GM12875 (cell line): ENCODE measurements around the gene LIMA1.
"Not testable (repeated sequence)": the region's sequence is repeated elsewhere in the genome, so short reads cannot be mapped to it uniquely, and the experiment has no call there.

Source experiments
- H3K4me3 ChIP-seq: one replicate; pipeline ENCODE4 v1.5.1; 2011; ENCODE audit warnings: low read depth, low read length, control low read depth
- TF ChIP-seq, protein P1 (sequence below): IDR thresholded peaks from 2 replicates; pipeline ENCODE4 v1.5.1; 2011; ENCODE audit warnings: low read depth, mild to moderate bottlenecking, control low read depth, inconsistent platforms, low read length, moderate library complexity, borderline replicate concordance; ENCODE audit not compliant: insufficient read depth

LIMA1 gene

DNA sequence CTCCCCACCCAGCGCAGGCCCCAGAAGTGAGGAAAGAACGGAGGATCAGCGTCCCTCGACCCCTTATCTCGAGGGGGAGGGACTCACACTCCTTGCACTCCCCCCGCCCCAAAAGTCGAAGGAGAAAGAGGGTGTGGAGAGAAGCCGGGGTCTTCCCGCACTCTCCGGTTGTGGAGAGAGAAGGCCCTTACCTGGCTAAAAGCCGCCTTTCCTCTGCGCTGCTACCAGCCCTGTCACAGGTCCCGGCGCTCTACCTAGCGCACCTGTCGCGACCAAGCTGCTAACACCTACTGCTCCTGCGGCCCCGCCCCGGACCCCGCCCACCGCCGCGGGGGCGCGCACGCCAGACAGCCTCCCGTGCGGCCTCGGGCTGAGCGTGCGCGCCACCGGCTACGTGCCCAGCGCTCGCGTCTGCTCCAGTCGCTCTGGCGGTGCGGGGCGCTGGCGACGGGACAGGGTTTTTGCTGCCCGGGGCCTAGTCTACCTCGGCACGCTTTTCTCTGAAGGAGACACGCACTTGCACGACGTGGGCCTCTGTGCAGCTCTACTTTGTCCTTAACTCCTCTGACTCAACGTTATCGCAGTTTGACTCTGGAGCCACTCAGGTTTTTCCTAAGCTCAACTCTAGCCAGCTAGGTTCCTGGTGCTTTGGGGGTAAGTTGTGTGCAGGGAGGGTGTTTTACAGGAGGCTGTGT lies at the start of gene LIMA1:
Gene LIMA1, minus strand, starts transcription at position 292 of the 695 bp plus-strand sequence. CDS start 34,769 bp downstream, outside the sequence.
- H3K4me3 ChIP-seq: peak within 1 kb of the TSS; percentile 80
- TF ChIP-seq, protein P1, sequence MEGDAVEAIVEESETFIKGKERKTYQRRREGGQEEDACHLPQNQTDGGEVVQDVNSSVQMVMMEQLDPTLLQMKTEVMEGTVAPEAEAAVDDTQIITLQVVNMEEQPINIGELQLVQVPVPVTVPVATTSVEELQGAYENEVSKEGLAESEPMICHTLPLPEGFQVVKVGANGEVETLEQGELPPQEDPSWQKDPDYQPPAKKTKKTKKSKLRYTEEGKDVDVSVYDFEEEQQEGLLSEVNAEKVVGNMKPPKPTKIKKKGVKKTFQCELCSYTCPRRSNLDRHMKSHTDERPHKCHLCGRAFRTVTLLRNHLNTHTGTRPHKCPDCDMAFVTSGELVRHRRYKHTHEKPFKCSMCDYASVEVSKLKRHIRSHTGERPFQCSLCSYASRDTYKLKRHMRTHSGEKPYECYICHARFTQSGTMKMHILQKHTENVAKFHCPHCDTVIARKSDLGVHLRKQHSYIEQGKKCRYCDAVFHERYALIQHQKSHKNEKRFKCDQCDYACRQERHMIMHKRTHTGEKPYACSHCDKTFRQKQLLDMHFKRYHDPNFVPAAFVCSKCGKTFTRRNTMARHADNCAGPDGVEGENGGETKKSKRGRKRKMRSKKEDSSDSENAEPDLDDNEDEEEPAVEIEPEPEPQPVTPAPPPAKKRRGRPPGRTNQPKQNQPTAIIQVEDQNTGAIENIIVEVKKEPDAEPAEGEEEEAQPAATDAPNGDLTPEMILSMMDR: no peak

DNA sequence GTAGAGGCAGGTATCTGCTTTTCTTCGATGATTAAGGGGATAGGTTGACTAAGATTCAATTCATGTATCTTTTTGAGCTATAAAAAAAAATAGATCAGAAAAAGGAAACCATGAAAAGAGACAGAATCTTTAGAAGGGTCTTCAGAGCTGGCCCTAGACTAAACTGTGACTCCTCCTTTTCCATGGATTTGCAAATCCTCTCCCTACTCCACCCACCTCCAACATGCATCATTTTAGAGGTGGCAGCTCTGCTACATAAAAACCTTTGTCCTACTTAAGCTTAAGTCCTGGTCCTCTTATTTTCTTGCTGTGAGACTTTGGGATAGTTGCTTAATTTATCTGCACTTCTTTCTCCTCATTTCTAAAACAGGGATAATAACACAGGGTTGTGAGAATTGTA lies 48.4 kb upstream of the LIMA1 start:
- TF ChIP-seq, protein P1: no peak
- no peak overlapping the region for H3K4me3 ChIP-seq

DNA sequence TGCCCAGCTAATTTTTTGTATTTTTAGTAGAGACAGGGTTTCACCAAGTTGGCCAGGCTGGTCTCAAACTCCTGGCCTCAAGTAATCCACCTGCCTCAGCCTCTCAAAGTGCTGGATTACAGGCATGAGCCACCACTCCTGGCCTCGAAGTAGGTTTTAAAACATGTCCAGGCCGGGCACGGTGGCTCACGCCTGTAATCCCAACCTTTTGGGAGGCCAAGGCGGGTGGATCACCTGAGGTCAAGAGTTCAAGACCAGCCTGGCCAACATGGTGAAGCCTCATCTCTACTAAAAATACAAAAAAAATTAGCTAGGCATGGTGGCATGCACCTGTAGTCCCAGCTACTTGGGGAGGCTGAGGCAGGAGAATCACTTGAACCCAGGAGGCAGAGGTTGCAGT lies 45.3 kb upstream of the LIMA1 start:
- H3K4me3 ChIP-seq: not testable (repeated sequence)

DNA sequence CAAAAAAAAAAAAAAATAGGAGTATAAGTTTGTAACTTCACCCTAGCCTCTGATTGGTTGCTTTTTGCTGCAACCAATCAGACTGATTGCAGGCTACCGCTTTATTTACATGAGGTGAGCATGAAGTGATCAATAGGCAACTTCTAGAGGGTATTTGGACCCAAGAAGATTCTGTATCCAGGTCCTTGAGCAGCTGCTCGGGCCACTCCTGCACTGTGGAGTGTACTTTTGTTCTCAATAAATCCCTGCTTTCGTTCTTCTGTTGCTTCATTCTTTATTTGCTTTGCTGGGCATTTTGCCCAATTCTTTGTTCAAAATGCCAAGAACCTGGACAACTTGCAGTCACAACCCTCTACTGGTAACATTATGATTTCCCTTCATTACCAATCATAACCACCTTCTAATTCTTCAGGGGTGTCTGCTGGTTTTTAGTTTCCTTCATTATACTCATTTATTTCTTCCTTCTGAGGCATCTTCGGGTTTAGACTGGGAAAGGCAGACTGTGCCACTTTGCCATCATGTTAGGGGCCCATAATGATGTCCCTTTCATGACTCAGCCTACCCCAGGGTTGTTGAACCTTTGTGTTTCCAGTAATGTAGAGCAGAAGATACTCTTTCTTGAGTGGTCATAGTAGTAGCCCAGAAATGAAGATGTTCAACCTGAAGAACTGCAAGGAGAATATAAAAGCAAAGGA lies 43.4 kb upstream of the LIMA1 start:
- TF ChIP-seq, protein P1: no peak
- H3K4me3 ChIP-seq: no peak overlapping the region

DNA sequence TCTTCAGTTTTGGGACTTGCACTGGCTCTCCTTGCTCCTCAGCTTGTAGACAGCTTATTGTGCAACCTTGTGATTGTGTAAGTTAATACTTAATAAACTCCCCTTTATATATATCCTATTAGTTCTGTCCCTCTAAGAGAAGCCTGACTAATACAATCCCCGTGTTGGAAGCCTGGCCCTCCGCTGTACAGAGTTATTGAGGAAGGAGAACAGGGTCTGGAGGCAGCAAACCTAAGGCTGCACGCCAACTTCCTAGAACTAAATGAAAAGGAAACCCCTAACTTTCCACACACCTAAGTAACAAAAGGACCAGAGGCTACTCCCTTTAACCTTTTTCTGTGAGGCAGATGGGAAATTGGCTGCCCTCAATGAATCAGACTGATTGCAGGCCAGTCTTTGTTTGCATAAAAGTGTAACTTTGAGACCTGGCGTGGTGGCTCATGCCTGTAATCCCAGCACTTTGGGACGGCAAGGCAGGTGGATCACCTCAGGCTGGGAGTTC lies 42.6 kb upstream of the LIMA1 start:
- TF ChIP-seq, protein P1: no peak
- no peak overlapping the region for H3K4me3 ChIP-seq

DNA sequence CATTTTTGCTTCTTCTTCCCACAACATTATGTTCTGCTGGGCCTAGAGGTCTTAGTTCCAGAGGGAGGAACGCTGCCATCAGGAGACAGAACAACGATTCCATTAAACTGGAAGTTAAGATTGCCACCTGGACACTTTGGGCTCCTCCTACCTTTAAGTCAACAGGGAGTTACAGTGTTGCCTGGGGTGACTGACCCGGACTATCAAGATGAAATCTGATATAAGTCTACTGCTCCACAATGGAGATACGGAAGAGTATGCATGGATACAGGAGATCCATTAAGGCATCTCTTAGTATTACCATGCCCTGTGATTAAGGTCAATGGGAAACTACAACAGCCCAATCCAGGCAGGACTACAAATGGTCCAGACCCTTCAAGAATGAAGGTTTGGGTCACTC lies 41.5 kb upstream of the LIMA1 start:
- H3K4me3 ChIP-seq: not testable (repeated sequence)

DNA sequence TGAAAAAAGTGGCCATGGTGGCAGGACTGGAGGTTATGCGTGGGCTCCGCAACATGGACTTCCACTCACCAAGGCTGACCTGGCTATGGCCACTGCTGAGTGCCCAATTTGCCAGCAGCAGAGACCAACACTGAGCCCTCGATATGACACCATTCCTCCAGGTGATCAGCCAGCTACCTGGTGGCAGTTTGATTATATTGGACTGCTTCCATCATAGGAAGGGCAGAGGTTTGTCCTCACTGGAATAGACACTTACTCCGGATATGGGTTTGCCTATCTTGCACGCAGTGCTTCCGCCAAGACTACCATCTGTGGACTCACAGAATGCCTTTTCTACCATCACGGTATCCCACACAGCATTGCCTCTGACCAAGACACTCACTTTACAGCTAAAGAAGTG lies 40.8 kb upstream of the LIMA1 start:
- not testable (repeated sequence) for H3K4me3 ChIP-seq

DNA sequence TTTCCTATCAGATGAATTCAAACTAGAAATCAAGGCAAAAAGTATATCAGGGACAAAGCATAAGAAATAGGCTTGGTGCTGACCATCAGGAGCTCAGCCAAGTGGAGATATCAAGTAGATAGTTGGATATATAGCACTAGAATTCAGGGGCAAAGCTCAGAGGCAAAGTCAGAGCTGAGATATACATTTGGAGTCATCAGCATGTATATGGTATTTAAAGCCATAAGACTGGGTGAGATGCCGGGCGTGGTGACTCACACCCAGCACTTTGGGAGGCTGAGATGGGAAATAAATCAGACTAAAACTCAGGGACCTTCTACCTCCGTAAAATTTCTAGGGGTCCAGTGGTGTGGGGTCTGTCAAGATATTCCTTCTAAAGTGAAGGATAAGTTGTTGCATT lies 38.9 kb upstream of the LIMA1 start:
- H3K4me3 ChIP-seq: no peak overlapping the region
- TF ChIP-seq, protein P1: no peak
